HCEC 1CT (cell line): ENCODE data around the gene FHOD3.
"Not testable (repeated sequence)": the region's sequence is repeated elsewhere in the genome, so short reads cannot be mapped to it uniquely, and the experiment has no call there.

Experiments used
- DNase-seq: peaks from one replicate; pipeline ENCODE4 v3.0.0-alpha.2; 2017

Gene FHOD3

DNA sequence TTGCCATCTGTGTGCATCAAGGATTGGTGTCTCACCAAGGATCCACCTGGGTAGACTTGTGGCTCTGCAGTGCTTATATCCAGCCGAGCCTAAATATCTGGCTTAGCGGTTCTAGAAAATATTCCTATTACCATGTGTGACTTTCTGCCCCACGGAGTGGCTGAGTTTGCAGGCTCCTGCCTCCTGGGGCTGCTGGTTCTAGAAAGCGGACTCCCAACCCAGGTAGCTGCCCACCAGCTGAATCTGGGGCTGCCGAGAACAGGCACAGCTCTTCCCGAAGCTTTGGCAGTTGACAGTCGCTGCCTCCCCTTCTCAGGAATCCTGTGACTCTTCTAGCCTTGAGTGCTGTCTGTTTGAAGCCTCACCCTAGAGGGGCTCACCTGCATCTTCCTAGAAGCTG, 426.7 kb downstream of the FHOD3 start:
- no peak for DNase-seq

DNA sequence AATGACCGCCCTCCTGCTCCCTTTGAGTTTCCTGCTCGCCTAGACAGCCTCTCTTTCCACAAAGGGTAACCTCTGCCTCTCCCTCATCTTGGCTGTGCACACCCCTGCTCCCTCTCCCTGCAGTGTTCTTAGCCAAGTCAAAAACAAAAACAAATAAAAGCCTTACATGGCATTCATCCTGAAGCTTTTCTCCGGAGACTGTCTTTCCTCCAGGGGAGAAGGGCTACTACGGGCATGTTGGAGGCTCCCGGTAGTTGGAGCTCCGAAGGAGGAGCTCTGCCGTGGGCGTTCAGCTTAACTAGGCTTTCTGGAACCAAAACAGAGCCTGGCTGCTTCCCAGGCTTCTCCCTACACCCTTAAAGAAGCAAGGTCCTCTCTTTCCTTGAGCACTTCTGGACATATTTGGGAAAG, 427.1 kb downstream of the FHOD3 start:
- DNase-seq = no peak

- no peak for DNase-seq
These were observed 430.8 kb downstream of the FHOD3 start for GRCh38 chr18:36728345-36728744.

GRCh38 chr18:36729197-36729596, 431.7 kb downstream of the FHOD3 start:
- DNase-seq = no peak

DNA sequence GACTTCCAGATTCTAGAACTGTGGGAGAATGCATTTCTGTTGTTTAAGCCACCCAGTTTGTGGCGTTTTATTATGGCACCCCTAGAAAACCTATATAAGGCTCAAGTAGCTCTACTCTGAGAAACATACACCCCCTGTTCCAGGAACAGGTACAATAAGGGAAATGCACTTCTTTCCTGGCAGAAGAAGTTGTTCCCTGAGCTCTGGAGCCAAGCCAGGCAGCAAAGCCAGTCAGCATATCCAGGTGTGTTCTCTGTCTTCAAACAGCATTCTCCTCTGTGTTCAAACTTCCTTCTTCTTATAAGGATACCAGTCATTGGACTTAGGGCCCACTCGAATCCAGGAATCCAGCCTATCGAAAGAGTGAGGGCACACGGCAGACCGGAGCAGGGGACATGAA, 434.8 kb downstream of the FHOD3 start:
- DNase-seq = no peak

GRCh38 chr18:36733150-36733549, 435.6 kb downstream of the FHOD3 start:
- DNase-seq = no peak

- no peak for DNase-seq
These were observed 437.1 kb downstream of the FHOD3 start for GRCh38 chr18:36734596-36734995.

DNA sequence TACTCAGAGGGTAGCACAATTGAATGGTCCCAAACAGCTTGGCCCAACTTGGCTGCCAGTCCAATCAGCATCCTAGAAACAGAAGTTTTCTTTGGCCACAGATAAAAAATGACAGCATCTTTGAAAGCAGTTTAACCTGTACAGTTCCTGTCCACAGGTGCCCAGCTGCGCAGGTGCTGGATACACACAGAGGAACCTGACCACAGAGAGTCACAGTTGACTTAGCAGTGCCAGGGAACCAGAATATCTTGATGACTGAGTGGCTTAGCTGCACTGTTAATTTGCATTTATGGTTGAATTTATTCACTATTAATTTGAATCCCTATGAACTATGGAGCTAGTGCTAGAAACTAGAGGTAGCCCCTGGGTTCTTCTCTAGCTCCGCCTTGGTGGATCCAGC, 437.6 kb downstream of the FHOD3 start:
- no peak for DNase-seq

- no peak for DNase-seq
These were observed 438.6 kb downstream of the FHOD3 start for GRCh38 chr18:36736094-36736493.

- DNase-seq = no peak
These were observed 439.8 kb downstream of the FHOD3 start for GRCh38 chr18:36737316-36737715.

GRCh38 chr18:36744261-36744876, 446.9 kb downstream of the FHOD3 start:
- no peak for DNase-seq

DNA sequence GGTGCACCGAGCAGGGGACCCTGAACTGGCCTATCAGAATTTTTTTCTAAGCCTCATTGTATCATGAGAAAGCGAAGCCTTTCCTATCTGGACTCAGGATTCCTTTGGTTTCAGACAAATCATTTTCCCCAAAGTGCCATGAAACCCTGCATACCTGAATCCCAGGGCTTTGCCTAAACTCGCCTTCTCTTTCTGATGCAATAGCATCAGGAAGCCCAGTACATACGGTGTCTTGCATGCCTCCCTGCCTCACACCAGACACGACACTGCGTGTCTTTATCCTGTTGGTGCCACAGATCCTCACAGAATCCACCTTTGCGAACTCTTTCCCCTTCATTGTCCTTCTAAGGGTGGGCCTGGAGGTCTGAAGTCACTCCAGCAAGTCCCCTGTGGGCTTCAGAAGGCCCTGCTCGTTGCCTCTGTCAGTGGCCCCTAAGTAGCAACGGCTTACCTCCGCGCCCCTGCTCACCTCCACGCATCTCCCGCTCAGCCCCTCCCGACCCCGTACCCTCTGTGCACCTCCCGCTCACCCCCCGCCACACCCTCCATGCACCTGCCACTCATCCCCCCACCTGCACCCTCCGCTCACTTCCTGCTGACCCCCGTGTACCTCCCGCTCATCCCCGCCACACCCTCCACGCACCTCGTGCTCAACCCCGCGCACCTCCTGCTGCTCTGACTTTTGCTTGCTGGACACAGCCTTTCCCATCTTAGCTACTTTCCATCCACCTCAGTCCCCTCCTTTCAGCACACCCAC, 447.9 kb downstream of the FHOD3 start:
- DNase-seq = no peak

GRCh38 chr18:36752929-36753865, 455.7 kb downstream of the FHOD3 start:
- no peak for DNase-seq

DNA sequence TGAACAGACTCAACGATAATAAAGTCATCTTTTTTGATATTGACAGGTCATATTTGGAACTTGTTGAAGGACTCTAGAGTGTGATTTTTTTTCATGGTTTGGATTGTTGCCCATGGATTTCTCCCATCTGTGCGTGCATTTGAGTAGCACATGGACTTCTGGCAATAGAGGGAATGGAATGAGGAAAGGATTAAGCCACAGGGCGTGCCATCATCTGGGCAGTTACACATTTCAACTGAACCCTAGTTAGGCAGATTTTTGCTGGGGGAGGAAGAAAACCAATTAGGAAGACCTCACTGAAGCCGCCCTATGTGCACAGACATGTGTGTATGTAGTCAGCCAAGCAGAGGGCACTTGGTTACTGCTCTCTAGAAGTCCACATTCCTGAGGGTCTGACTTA, 458.7 kb downstream of the FHOD3 start:
- peak; percentile 32 for DNase-seq

DNA sequence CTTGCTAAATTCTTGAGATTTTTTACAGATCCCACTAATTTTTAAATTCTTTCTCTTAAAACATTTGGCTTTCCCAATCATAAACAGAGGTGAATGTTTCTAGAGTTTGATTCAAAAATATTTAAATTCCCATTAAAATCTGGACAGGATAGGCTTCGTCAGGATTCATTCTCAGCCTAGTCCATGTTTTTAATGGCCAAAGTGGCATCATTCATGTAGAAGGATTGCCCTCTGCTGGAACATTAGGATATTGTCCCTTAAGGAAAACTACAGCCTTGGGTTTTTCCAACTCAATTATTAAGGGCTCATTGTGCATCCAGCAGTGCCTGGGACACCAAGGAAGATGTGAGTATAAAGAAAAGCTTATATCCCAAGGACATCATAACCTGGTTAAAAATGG, 459.6 kb downstream of the FHOD3 start:
- DNase-seq = peak; percentile 58

- no peak for DNase-seq
These were observed 460.5 kb downstream of the FHOD3 start for GRCh38 chr18:36757991-36758390.

DNA sequence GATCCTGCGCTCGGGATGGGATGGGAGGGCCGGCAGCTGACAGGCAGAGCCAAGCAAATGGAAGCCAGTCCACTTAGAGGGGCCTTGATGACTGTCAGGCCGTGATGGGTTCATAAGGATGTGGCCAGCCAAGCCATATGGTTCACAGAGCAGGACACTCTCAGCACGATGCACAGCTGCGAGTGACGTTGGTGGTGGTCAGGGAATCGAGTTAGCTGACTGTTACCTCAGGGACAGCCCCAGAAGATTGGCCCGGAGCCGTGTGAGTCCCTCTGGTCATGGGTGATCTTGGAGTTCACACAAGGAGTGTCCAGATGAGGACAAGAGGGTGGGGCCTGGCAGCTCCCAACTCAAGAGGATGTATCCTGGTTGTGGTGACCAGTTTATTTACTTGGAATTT, 461.1 kb downstream of the FHOD3 start:
- DNase-seq = no peak

DNA sequence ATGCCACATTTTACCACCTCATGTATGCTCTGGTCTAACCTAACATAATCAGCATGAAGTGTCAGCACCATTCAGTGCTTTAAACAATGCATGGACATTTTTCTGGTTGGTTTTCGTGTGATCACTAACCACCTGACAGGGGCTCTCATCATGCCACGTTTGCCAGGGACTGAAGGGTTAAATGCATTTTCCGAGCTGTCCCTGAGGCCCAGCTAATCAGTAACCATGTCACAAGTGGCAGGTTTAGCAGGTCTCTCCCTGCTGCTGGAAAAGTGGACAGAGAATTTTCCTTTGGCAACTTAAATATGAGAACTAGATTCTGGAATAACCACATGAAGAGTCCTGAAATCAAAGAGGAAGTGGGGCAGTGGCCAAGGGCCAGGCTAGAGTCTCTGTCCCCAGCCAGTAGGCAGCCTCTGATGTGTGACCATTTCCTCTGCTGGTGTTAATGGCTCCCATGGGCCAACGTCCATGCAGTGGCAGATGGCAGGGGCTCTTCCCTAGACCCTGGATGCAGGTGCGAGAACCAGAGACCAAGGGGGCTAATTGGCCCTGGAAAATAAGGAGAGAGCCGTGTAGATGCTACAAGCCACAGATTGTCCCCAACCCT, 461.8 kb downstream of the FHOD3 start:
- DNase-seq = no peak

DNA sequence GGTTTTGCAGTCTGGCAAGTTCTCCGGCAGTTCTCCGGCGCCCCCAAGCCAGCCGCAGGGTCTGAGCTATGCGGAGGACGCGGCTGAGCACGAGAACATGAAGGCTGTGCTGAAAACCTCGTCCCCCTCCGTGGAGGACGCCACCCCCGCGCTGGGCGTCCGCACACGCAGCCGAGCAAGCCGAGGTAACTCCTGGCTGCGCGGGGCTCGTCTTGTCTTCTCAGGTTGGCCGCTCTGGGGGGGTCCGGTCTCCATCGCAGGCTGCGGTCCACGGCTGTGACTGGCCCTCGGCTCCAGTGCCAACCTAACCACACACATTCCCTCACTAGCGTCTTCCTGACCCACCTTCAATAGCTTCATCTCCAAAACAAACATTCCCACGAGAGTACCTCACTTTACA, 463.1 kb downstream of the FHOD3 start:
- DNase-seq = no peak

DNA sequence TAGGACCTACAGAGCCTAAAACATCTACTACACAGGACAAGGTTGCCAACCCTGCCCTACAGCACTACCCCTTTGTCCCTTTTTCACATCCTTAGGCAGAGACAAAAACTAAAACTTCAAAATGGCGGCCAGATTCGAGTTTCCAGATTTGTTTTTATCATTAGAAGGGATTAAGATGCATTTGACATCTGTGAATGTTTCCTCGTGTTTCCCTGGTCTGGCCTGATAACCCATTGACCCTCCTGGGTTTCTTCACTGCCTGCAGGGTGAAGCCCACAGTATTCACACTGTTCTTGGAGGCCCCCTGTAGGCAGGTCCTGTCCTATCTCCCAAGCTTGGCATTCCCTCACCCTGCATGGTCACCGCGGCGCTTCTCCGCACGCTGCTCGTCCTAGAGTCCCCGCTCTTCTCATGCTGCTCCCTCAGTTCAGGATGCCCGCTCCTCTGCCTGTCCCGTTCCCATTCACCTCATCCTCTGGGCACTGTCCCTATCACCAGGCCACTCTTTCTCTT, 463.7 kb downstream of the FHOD3 start:
- no peak for DNase-seq

- no peak for DNase-seq
These were observed 464.6 kb downstream of the FHOD3 start for GRCh38 chr18:36762074-36762473.

GRCh38 chr18:36762965-36763364, 465.5 kb downstream of the FHOD3 start:
- not testable (repeated sequence) for DNase-seq

- no peak for DNase-seq
These were observed 469.3 kb downstream of the FHOD3 start for GRCh38 chr18:36766836-36767235.
